BJ (cell line): ENCODE measurements around the gene PPP2R3B. TPM values are rescaled to one million over a fixed set of nuclear protein-coding genes. Genes with fewer than 3 reads are reported as not detected.

Source experiments
- CTCF ChIA-PET: fragments of 350-600 bp; formaldehyde crosslinking; extraction: SDS; loops from one replicate; lab custom pipeline; 2021; ENCODE audit warnings: antibody characterized with exemption, inconsistent platforms; lab: Yijun Ruan, JAX
- POLR2A ChIA-PET: fragments of 300-600 bp; sonication (Branson Sonifier 250); formaldehyde crosslinking; extraction: SDS; loops from one replicate; lab custom pipeline; 2021; ENCODE audit warnings: antibody characterized with exemption; lab: Charles Lee
- DNase-seq: peaks from one replicate; pipeline ENCODE4 v3.0.0-alpha.2; 2011; ENCODE audit warnings: low read depth
- H3K27me3 ChIP-seq: 2 replicates; pipeline ENCODE4 v1.6.0; 2011; ENCODE audit warnings: low read length; ENCODE audit not compliant: control insufficient read depth, insufficient read depth
- H3K36me3 ChIP-seq: 2 replicates; pipeline ENCODE4 v1.5.1; 2011; ENCODE audit warnings: low read length; ENCODE audit not compliant: control insufficient read depth, insufficient read depth
- H3K4me3 ChIP-seq: 2 replicates; pipeline ENCODE4 v1.5.1; 2011; ENCODE audit warnings: low read depth, mild to moderate bottlenecking, control low read depth, low read length
- CTCF ChIP-seq: IDR thresholded peaks from 2 replicates; pipeline ENCODE4 v1.5.1; 2011; ENCODE audit warnings: low read depth, mild to moderate bottlenecking, control low read depth, inconsistent platforms, low read length, moderate library complexity; ENCODE audit not compliant: insufficient read depth
- polyA plus RNA-seq: library from polyadenylated mRNA; depleted of rRNA; stranded (reverse); fragments of >200 nt; gene quantifications from 2 replicates; pipeline ENCODE4 v1.2.3, GENCODE V29; 2011; rRNA removed
- small RNA-seq: library from RNA; depleted of rRNA; stranded (forward); fragments of <200 nt; gene quantifications from one replicate; pipeline ENCODE3, GENCODE V24; 2012; ENCODE audit warnings: low replicate concordance, low read depth; ENCODE audit not compliant: insufficient read length

The PPP2R3B gene
- polyA plus RNA-seq, 1 experiment, result 14.9 TPM

GRCh38 chrX:291411-291901 is 95.3 kb downstream of the PPP2R3B start:
- H3K27me3 ChIP-seq, result no peaks in the 10 kb centered on the region
- ChIA-PET CTCF (no interaction called here), POLR2A (no interaction called here)
- DNase-seq, result no peak
- no peak overlapping the region for H3K4me3 ChIP-seq
- no peak for TF ChIP-seq CTCF
- peaks cover 11% of the 10 kb centered on the region for H3K36me3 ChIP-seq

- H3K27me3 ChIP-seq, result no peaks in the 10 kb centered on the region
- CTCF ChIA-PET, result no interaction called here
- no peak overlapping the region for H3K4me3 ChIP-seq
- peaks cover 12% of the 10 kb centered on the region for H3K36me3 ChIP-seq
- POLR2A ChIA-PET, result no interaction called here
- DNase-seq, result no peak
- no peak for TF ChIP-seq CTCF
Measured at GRCh38 chrX:290476-291166, 96.1 kb downstream of the PPP2R3B start.

- no peak for DNase-seq
- POLR2A ChIA-PET, result no interaction called here
- CTCF ChIA-PET, result no interaction called here
Measured at GRCh38 chrX:288561-288991, 98.1 kb downstream of the PPP2R3B start.

GRCh38 chrX:287670-288069 is 99.0 kb downstream of the PPP2R3B start:
- ChIA-PET CTCF (no interaction called here), POLR2A (no interaction called here)
- peaks cover 11% of the 10 kb centered on the region for H3K36me3 ChIP-seq
- no peak overlapping the region for H3K4me3 ChIP-seq
- no peak for TF ChIP-seq CTCF
- no peaks in the 10 kb centered on the region for H3K27me3 ChIP-seq
- DNase-seq, result no peak

More at GRCh38 chrX:288561-288991, 98.1 kb downstream of the PPP2R3B start:
- Histone ChIP-seq H3K4me3 (no peak overlapping the region), H3K27me3 (no peaks in the 10 kb centered on the region), H3K36me3 (peaks cover 11% of the 10 kb centered on the region)
- TF ChIP-seq CTCF, result no peak

GRCh38 chrX:285076-285677 is 101.5 kb downstream of the PPP2R3B start:
- Histone ChIP-seq H3K4me3 (no peak overlapping the region), H3K27me3 (no peaks in the 10 kb centered on the region), H3K36me3 (peaks cover 4% of the 10 kb centered on the region)
- CTCF ChIA-PET, result no interaction called here
- no peak for TF ChIP-seq CTCF
- POLR2A ChIA-PET, result no interaction called here
- DNase-seq, result no peak

Small RNAs within 50 kb of the gene (small RNA-seq; reads per million reads assigned to genes)
- gene RF00017, result not detected

Other genes with a start within 250 kb of the PPP2R3B start
- 4.7 and 6.4 TPM in 2 replicates for gene PLCXD1, start 105.5 kb downstream of the PPP2R3B start, polyA plus RNA-seq
- gene GTPBP6, start 68.1 kb downstream of the PPP2R3B start, polyA plus RNA-seq, result 17.8 and 29.2 TPM in 2 replicates
- 18.2 and 22.8 TPM in 2 replicates for gene SHOX, start 243.9 kb upstream of the PPP2R3B start, polyA plus RNA-seq